Epithelial cell of esophagus (primary cell): ENCODE measurements around the gene TLE1.
"Not testable (repeated sequence)": the region's sequence is repeated elsewhere in the genome, so short reads cannot be mapped to it uniquely, and the experiment has no call there.

ENCODE experiments used
- DNase-seq: peaks from one replicate; pipeline ENCODE4 v3.0.0; 2010; ENCODE audit warnings: low read depth
- H3K4me3 ChIP-seq: 2 replicates; pipeline ENCODE4 v1.5.1; 2011; ENCODE audit warnings: mild to moderate bottlenecking, low read length, control low read depth
- CTCF ChIP-seq: IDR thresholded peaks from 2 replicates; pipeline ENCODE4 v1.5.1; 2011; ENCODE audit warnings: low read depth, mild to moderate bottlenecking, low read length, control low read depth, inconsistent platforms; ENCODE audit not compliant: insufficient read depth; ENCODE audit errors: missing control alignments

The TLE1 gene

GRCh38 chr9:81598811-81599210 lies 90.5 kb downstream of the TLE1 start:
- no peak overlapping the region for H3K4me3 ChIP-seq
- no peak for TF ChIP-seq CTCF
- DNase-seq = no peak

- no peak for TF ChIP-seq CTCF
- no peak overlapping the region for H3K4me3 ChIP-seq
- DNase-seq = no peak
These were observed 91.2 kb downstream of the TLE1 start for GRCh38 chr9:81598123-81598497.

GRCh38 chr9:81597419-81598122 lies 91.8 kb downstream of the TLE1 start:
- DNase-seq = no peak
- no peak for TF ChIP-seq CTCF
- H3K4me3 ChIP-seq = no peak overlapping the region

GRCh38 chr9:81596679-81597418 lies 92.5 kb downstream of the TLE1 start:
- TF ChIP-seq CTCF = no peak
- no peak for DNase-seq
- H3K4me3 ChIP-seq = no peak overlapping the region

GRCh38 chr9:81595887-81596543 lies 93.3 kb downstream of the TLE1 start:
- H3K4me3 ChIP-seq = no peak overlapping the region
- DNase-seq = no peak
- no peak for TF ChIP-seq CTCF

GRCh38 chr9:81595293-81595692 lies 94.1 kb downstream of the TLE1 start:
- not testable (repeated sequence) for DNase-seq, H3K4me3 ChIP-seq

- no peak for TF ChIP-seq CTCF
- DNase-seq = no peak
- H3K4me3 ChIP-seq = no peak overlapping the region
These were observed 94.9 kb downstream of the TLE1 start for GRCh38 chr9:81594415-81594814.
